Activated T-cell treated with anti-CD3 and anti-CD28 coated beads, Interleukin-2, amount 50 U/mL, for 4 hours (primary cell): Measurements from ENCODE around the gene CAV3. TPM values are rescaled to one million over a fixed set of nuclear protein-coding genes. Genes with fewer than 3 reads are reported as not detected.

Experiments
- ATAC-seq, 2 donors: fragments of 200-7000 bp; cut with Tn5 transposase; one replicate each; pipeline ENCODE4 v1.10.0; 2021
- DNase-seq: peaks from one replicate; pipeline ENCODE4 v3.0.0-alpha.2; 2020
- H3K27me3 Mint-ChIP-seq: one replicate; pipeline ENCODE4 v1.8.0; 2021; ENCODE audit warnings: low read depth, mixed read lengths
- H3K36me3 Mint-ChIP-seq: one replicate; pipeline ENCODE4 v1.8.0; 2022; ENCODE audit warnings: mixed read lengths; ENCODE audit not compliant: insufficient read depth
- H3K4me1 Mint-ChIP-seq: one replicate; pipeline ENCODE4 v1.8.0; 2021; ENCODE audit warnings: low read depth, mixed read lengths
- H3K4me3 Mint-ChIP-seq: one replicate; pipeline ENCODE4 v1.8.0; 2021; ENCODE audit warnings: mild to moderate bottlenecking, moderate library complexity, mixed read lengths
- H3K9me3 Mint-ChIP-seq: one replicate; pipeline ENCODE4 v1.8.0; 2021; ENCODE audit warnings: mixed read lengths
- total RNA-seq, 3 donors: library from RNA; stranded (reverse); gene quantifications; one replicate each; pipeline ENCODE4 v1.2.1, GENCODE V29; 2021

The CAV3 gene
- total RNA-seq, 3 donors from 2014 or later, result not detected

DNA sequence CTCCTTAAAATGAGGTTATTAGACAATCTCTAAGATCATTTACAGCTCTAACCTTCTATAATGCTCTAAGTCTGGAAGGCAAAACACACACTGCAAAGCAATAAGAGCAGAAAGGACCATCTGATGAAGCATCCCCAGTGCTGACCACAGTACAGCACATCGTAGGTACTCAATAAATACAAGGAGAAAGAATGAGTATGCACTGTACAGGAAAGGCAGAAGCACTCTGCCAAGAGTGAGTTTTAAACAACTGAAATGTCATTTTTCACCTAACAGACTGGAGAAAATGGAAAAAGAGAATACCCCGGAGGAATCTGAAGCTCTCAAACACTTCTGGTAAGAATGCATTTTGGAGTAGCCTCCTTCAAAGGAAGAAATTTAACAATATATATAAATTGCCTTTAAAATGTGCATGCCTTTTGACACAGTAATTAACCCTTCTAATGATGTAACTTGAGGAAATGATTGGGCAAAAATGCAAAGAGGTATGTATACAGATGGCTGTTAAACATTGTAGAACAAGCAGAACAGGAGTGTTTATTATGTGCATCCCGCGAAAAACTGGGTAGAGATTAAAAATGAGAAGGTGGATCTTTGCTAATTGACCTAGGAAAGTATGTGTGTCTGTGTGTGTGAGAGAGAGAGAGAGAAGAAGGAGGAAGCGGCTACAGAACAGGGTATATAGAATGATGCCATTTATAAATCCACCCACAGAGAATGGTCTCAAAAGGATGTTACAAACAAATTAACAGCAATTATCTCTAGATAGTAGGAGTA is 43.8 kb downstream of the CAV3 start:
- ATAC-seq (no peak), DNase-seq (no peak)
- H3K4me1 Mint-ChIP-seq, result no peaks in the 10 kb centered on the region
- no peaks in the 10 kb centered on the region for H3K36me3 Mint-ChIP-seq
- H3K27me3 Mint-ChIP-seq, result peaks cover 3% of the 10 kb centered on the region
- H3K4me3 Mint-ChIP-seq, result no peak overlapping the region
- no peaks in the 10 kb centered on the region for H3K9me3 Mint-ChIP-seq

DNA sequence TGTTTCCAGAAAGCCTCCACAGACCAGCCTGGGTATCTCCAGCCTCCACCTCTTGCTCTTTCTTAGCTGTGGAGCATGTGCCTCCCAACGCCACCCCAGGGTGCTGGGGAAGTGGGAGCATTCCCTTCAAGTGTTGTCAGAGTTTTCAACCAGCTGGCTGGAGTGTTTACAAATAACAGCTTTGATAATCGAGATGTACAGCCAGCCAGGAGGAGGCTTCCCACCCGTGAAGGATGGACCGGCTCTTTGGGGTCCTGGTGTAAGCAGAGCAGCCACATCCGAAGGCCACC is 44.3 kb downstream of the CAV3 start:
- Mint-ChIP-seq H3K4me3 (no peak overlapping the region), H3K4me1 (no peaks in the 10 kb centered on the region), H3K36me3 (no peaks in the 10 kb centered on the region), H3K27me3 (peaks cover 3% of the 10 kb centered on the region), H3K9me3 (no peaks in the 10 kb centered on the region)
- no peak for DNase-seq
- ATAC-seq, result no peak

DNA sequence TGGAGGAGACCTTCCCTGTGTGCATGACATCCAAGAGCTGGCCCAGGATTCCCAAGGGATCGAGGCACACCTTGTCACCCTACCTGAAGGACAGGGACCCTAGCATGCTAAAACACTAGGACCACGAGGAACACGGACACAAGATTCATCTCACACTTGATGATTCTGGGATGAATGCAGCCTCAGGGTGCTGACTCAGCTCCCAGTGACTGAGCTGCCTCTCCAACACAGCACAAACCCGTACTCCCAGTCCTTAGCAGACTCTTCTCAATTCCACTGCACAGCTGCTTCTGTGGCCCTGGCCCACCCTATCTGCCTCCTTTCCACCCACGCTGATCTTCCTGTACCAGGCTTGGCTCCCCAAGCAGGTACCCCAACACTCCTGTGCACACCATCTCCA is 44.9 kb downstream of the CAV3 start:
- no peaks in the 10 kb centered on the region for H3K9me3 Mint-ChIP-seq
- H3K27me3 Mint-ChIP-seq, result peaks cover 3% of the 10 kb centered on the region
- no peak overlapping the region for H3K4me3 Mint-ChIP-seq
- H3K4me1 Mint-ChIP-seq, result no peaks in the 10 kb centered on the region
- DNase-seq (no peak), ATAC-seq (no peak)
- H3K36me3 Mint-ChIP-seq, result no peaks in the 10 kb centered on the region

DNA sequence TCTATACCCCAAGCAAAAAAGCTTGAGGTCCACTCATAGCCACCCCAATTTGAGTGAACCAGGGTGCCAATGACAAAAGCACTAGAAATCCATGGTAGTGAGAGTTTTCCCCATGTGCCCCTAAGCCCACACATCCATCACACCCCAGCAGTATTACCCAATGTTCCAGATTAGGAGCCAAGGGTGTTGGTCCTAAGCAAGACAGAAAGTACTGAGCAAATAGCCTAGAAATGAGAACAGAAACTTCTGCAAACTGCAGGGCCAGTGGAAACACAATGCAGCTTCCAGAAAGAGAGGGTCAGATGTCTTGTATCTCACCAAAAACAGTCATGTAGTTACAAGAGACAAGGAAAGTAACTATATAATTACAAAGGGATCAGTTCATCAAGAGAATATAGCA is 46.7 kb downstream of the CAV3 start:
- no peak overlapping the region for H3K4me3 Mint-ChIP-seq

DNA sequence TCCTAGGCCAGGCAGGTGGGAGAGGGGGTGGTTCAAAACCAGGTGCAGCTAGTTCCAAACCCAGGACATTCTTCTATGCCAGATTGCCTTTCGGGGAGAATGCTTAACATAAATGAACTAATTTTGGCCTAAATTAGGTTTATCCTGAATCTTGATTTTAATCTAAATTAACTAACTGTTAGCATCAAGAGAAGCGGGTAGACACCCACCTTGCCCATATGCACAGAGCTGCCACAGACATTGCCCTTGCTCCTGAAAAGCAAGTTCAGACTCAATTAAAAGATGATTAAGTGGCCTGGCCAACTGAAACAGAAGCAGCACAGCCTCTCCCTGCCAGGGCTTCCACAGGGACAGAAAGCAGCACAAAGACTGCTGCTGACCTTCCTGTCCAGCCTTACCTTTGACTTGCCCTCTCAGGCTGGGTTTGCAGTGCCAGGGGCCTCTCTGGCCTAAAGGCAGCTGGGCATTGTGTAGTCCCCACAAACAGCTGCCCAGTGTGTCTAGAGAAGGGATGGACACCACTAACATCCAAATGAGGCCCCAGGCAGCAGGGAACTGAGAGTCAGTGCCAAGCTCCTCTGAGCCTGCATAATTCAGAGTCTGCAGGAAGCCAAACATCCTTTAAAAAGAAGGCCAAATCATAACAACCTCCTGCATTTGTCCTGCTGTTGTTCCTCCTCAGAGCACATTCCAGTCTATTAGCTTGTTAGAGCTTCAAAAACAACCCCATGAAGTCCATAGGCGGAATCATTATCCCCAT is 51.3 kb downstream of the CAV3 start:
- ATAC-seq (no peak), DNase-seq (no peak)
- H3K9me3 Mint-ChIP-seq, result peaks cover 8% of the 10 kb centered on the region
- no peaks in the 10 kb centered on the region for H3K36me3 Mint-ChIP-seq
- H3K27me3 Mint-ChIP-seq, result no peaks in the 10 kb centered on the region
- H3K4me1 Mint-ChIP-seq, result no peaks in the 10 kb centered on the region
- no peak overlapping the region for H3K4me3 Mint-ChIP-seq

More for the DNA sequence above, 46.7 kb downstream of the CAV3 start:
- ATAC-seq (no peak), DNase-seq (no peak)
- Mint-ChIP-seq H3K27me3 (peaks cover 3% of the 10 kb centered on the region), H3K36me3 (no peaks in the 10 kb centered on the region), H3K4me1 (no peaks in the 10 kb centered on the region), H3K9me3 (no peaks in the 10 kb centered on the region)

DNA sequence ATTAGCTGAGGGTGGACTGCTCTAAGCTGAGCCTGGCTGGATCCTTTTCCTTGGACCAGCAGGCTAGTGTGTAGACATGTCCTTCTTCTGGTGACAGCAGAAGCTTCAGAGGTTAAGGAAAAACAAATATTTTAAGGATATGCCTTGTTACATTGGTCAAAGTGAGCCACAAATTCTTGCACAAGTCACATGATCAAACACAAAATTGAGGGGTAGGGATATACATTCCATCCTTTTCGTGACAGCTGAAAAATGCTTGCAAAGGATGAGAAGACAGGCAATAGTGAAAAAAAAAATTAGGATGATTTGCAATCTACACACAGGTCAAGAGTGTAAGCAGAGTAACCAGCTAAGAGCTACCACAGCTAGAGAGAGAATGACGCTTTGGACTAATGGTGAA is 56.9 kb downstream of the CAV3 start:
- no peak for DNase-seq
- H3K4me3 Mint-ChIP-seq, result no peak overlapping the region
- ATAC-seq, result no peak
- H3K4me1 Mint-ChIP-seq, result no peaks in the 10 kb centered on the region
- peaks cover 11% of the 10 kb centered on the region for H3K9me3 Mint-ChIP-seq
- peaks cover 2% of the 10 kb centered on the region for H3K36me3 Mint-ChIP-seq
- peaks cover 1% of the 10 kb centered on the region for H3K27me3 Mint-ChIP-seq

DNA sequence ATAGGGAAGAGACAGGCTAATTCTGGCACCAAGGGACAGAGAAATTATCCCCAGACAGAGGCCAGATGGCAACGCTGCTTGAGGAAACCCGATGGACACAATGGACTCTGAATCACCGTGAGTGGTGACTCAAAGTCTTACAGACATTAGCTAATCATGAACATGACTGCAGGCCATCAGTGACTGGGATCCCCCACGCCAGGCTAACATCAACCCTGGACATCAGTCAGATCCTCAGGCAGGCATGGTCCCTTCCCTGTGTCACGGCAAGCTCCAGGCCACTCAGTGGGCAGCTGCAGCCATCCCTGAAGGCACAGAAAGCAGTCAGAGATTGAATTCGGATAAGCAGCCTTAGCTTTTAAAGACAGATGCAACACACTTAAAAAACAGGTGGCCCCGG is 59.6 kb downstream of the CAV3 start:
- Mint-ChIP-seq H3K4me1 (no peaks in the 10 kb centered on the region), H3K4me3 (no peak overlapping the region), H3K9me3 (peaks cover 11% of the 10 kb centered on the region), H3K36me3 (peaks cover 2% of the 10 kb centered on the region), H3K27me3 (peaks cover 1% of the 10 kb centered on the region)
- DNase-seq, result no peak
- ATAC-seq, result no peak

DNA sequence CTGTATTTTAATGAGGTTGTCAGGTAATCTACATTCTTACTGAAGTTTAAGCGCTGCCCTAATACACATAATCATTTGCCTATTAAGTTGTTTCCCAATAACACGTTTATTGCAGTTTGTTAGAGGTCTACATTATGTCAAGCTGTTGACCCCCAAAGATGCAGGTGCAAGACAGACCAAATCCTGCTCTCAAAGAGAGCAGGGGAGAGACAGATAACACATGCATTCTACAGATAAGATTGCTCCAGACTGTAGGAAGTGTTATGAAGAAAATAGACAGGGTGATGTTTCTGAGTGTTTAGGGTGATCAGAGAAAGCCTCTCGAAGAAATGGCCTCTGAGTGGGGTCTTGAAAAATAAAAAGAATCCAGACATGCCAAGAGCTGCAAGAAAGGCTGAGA is 60.6 kb downstream of the CAV3 start:
- DNase-seq, result no peak
- Mint-ChIP-seq H3K9me3 (peaks cover 9% of the 10 kb centered on the region), H3K27me3 (peaks cover 1% of the 10 kb centered on the region), H3K4me3 (no peak overlapping the region), H3K36me3 (peaks cover 2% of the 10 kb centered on the region), H3K4me1 (no peaks in the 10 kb centered on the region)
- ATAC-seq, result no peak

Other genes with a start within 250 kb of the CAV3 start
- 1 to 10 TPM in 1 of 3 donors, under 1 TPM in 2; 0.74 to 1.8 (median 0.76) TPM for gene LMCD1, start 232.0 kb upstream of the CAV3 start, total RNA-seq
- gene SSUH2, start 89.0 kb upstream of the CAV3 start, total RNA-seq, result not detected
- gene OXTR, start 35.8 kb downstream of the CAV3 start, total RNA-seq, result 1 to 10 TPM in 1 of 3 donors, under 1 TPM in 2; 0.25 to 1.2 (median 0.41) TPM
- 10 to 100 TPM; 32.5 to 45.0 (median 38.0) TPM for gene RAD18, start 229.7 kb downstream of the CAV3 start, total RNA-seq